ENCODE results near the gene ZNF223.

The ZNF223 gene

GRCh38 chr19:44072543-44073401 lies 20.9 kb downstream of the ZNF223 start:
- DNase-seq, result no peak

GRCh38 chr19:44076325-44076724 lies 24.5 kb downstream of the ZNF223 start:
- DNase-seq, result no peak

GRCh38 chr19:44092108-44092507 lies 40.3 kb downstream of the ZNF223 start:
- no peak for DNase-seq

- peak; percentile 73 for DNase-seq
Measured at GRCh38 chr19:44093931-44094765, 42.3 kb downstream of the ZNF223 start, which contains the start of gene ZNF224. TSS of gene ZNF224 (plus strand) at chr19:44094361. CDS start at chr19:44097874, 3,513 bp downstream.

- no peak for DNase-seq
Measured at GRCh38 chr19:44107751-44108150, 55.9 kb downstream of the ZNF223 start.

- DNase-seq, result no peak
Measured at GRCh38 chr19:44109458-44109857, 57.6 kb downstream of the ZNF223 start.

- DNase-seq, result no peak
Measured at GRCh38 chr19:44111910-44112463, 60.2 kb downstream of the ZNF223 start.

- no peak for DNase-seq
Measured at GRCh38 chr19:44112802-44113137, 60.9 kb downstream of the ZNF223 start.

- DNase-seq, result peak; percentile 71
Measured at GRCh38 chr19:44113138-44113783, 61.4 kb downstream of the ZNF223 start, which contains the start of gene ZNF225. TSS of gene ZNF225 (plus strand) at chr19:44113399. CDS start at chr19:44115828, 2,429 bp downstream.

- no peak for DNase-seq
Measured at GRCh38 chr19:44113784-44114390, 62.1 kb downstream of the ZNF223 start.

Measured in effector CD4-positive, alpha-beta T cell (primary cell).